ENCODE measurements around the gene MEX3D.
"Not testable (repeated sequence)": the region's sequence is repeated elsewhere in the genome, so short reads cannot be mapped to it uniquely, and the experiment has no call there.

Gene MEX3D

GRCh38 chr19:1533510-1534150 lies 34.5 kb downstream of the MEX3D start:
- no peak for DNase-seq

GRCh38 chr19:1532003-1532402 lies 36.1 kb downstream of the MEX3D start:
- DNase-seq, result no peak

- no peak for DNase-seq
Measured at GRCh38 chr19:1531587-1531986, 36.5 kb downstream of the MEX3D start.

GRCh38 chr19:1530856-1531255 lies 37.3 kb downstream of the MEX3D start:
- DNase-seq, result not testable (repeated sequence)

GRCh38 chr19:1529430-1529816 lies 38.7 kb downstream of the MEX3D start:
- no peak for DNase-seq

GRCh38 chr19:1528596-1529429 lies 39.3 kb downstream of the MEX3D start:
- DNase-seq, result no peak

GRCh38 chr19:1527650-1528309 lies 40.3 kb downstream of the MEX3D start:
- DNase-seq, result no peak

GRCh38 chr19:1526979-1527649 lies 41.0 kb downstream of the MEX3D start:
- no peak for DNase-seq

- no peak for DNase-seq
Measured at GRCh38 chr19:1526066-1526778, 41.9 kb downstream of the MEX3D start.

GRCh38 chr19:1525343-1525742 lies 42.8 kb downstream of the MEX3D start:
- DNase-seq, result no peak

- DNase-seq, result no peak
Measured at GRCh38 chr19:1524972-1525325, 43.2 kb downstream of the MEX3D start.

GRCh38 chr19:1524287-1524971 lies 43.7 kb downstream of the MEX3D start:
- no peak for DNase-seq

- no peak for DNase-seq
Measured at GRCh38 chr19:1523412-1524286, 44.5 kb downstream of the MEX3D start, which contains the start of gene PLK5. Gene PLK5, plus strand, starts transcription at chr19:1524077. Its CDS starts 2,920 bp downstream, at chr19:1526997.

- DNase-seq, result no peak
Measured at GRCh38 chr19:1522838-1523237, 45.3 kb downstream of the MEX3D start.

GRCh38 chr19:1522061-1522460 lies 46.1 kb downstream of the MEX3D start:
- DNase-seq, result no peak

- DNase-seq, result no peak
Measured at GRCh38 chr19:1521636-1522035, 46.5 kb downstream of the MEX3D start.

- no peak for DNase-seq
Measured at GRCh38 chr19:1520203-1520780, 47.8 kb downstream of the MEX3D start.

GRCh38 chr19:1519802-1520201 lies 48.3 kb downstream of the MEX3D start:
- DNase-seq, result not testable (repeated sequence)

- no peak for DNase-seq
Measured at GRCh38 chr19:1518471-1518870, 49.7 kb downstream of the MEX3D start.

GRCh38 chr19:1516395-1516753 lies 51.8 kb downstream of the MEX3D start:
- no peak for DNase-seq
